HCT116 (cell line): Measurements from ENCODE around the gene ARHGAP42. TPM values are rescaled to one million over a fixed set of nuclear protein-coding genes. Genes with fewer than 3 reads are reported as not detected.

Experiments
- ATAC-seq: fragments of 200-7000 bp; cut with Tn5 transposase; 2 replicates; pipeline ENCODE4 v1.9.1; 2020; ENCODE audit warnings: mild to moderate bottlenecking, moderate library complexity
- BruUV-seq: library from RNA; stranded (reverse); fragments of 400-500 nt; replicated peaks from 2 replicates; lab custom pipeline; 2021; lab: Mats Ljungman, UMichigan
- CTCF ChIA-PET: fragments of 300-600 bp; sonication (Branson Sonifier 250); formaldehyde crosslinking; loops from one replicate; lab custom pipeline; 2021; ENCODE audit warnings: antibody characterized with exemption; lab: Charles Lee
- POLR2A ChIA-PET: fragments of 300-600, 350-600 bp; sonication (Branson Sonifier 250); formaldehyde crosslinking; loops from one replicate; lab custom pipeline; 2021; ENCODE audit warnings: antibody characterized with exemption; lab: Charles Lee
- RAD21 ChIA-PET, 2 experiments: fragments of 300-600 bp; sonication (Branson Sonifier 250); formaldehyde crosslinking; loops; one replicate each; lab custom pipeline; 2023; ENCODE audit warnings: low total read pairs in 2 of 2; ENCODE audit not compliant: uncharacterized antibody in 2 of 2, unreplicated experiment in 2 of 2, low non-redundant PET in 1 of 2; lab: Charles Lee
- DNase-seq: peaks from one replicate; pipeline ENCODE4 v3.0.0-alpha.2; 2010; ENCODE audit warnings: low read depth, low spot score
- H2AFZ ChIP-seq: fragments of 200-600 bp; shearing (Covaris generic), sonication (generic); 2 replicates; pipeline ENCODE4 v1.6.1; 2017; ENCODE audit warnings: low read depth, mixed run types, mixed read lengths, antibody characterized with exemption, low read length; ENCODE audit not compliant: poor library complexity, severe bottlenecking
- H3K27ac ChIP-seq: 2 replicates; pipeline ENCODE4 v1.5.1; 2012; ENCODE audit warnings: low read depth, low read length
- H3K27me3 ChIP-seq: fragments of 200-600 bp; sonication (generic); 2 replicates; pipeline ENCODE4 v1.6.1; 2016; ENCODE audit warnings: mixed run types, low read length, mixed read lengths; ENCODE audit not compliant: insufficient read depth
- H3K36me3 ChIP-seq, 2 experiments: fragments of 200-500 bp in 1 of 2; fragments of 200-600 bp in 1 of 2; sonication (Bioruptor generic) in 1 of 2; sonication (generic) in 1 of 2; 2 replicates each; pipeline versions ENCODE4 v1.5.1 to v1.6.1; 2014 to 2016; ENCODE audit warnings: low read length in 2 of 2, inconsistent platforms in 1 of 2, mixed read lengths in 1 of 2, mixed run types in 1 of 2; ENCODE audit not compliant: insufficient read depth in 2 of 2, control insufficient read depth in 1 of 2
- H3K4me1 ChIP-seq, 2 experiments: fragments of 200-600 bp in 1 of 2; sonication (generic) in 1 of 2; 2 replicates each; pipeline versions ENCODE4 v1.5.1 to v1.6.1; 2012 to 2017; ENCODE audit warnings: low read length in 2 of 2, inconsistent platforms in 1 of 2, mild to moderate bottlenecking in 1 of 2, mixed read lengths in 1 of 2, mixed run types in 1 of 2, moderate library complexity in 1 of 2; ENCODE audit not compliant: insufficient read depth in 2 of 2, control insufficient read depth in 1 of 2
- H3K4me2 ChIP-seq: fragments of 200-600 bp; sonication (generic); 2 replicates; pipeline ENCODE4 v1.6.1; 2017; ENCODE audit warnings: mixed run types, low read length, mixed read lengths
- H3K4me3 ChIP-seq, 2 experiments: fragments of 200-600 bp in 1 of 2; sonication (generic) in 1 of 2; replicated peaks in 1 of 2; 2 replicates each; pipeline ENCODE4 v1.5.1; 2011 to 2016; ENCODE audit warnings: low read length in 2 of 2, control low read depth in 1 of 2, low read depth in 1 of 2, mild to moderate bottlenecking in 1 of 2, mixed read lengths in 1 of 2, mixed run types in 1 of 2
- H3K79me2 ChIP-seq: fragments of 200-600 bp; sonication (generic); 2 replicates; pipeline ENCODE4 v1.6.1; 2017; ENCODE audit warnings: mild to moderate bottlenecking, mixed run types, low read length, moderate library complexity, mixed read lengths; ENCODE audit not compliant: insufficient read depth
- H3K9ac ChIP-seq: fragments of 200-600 bp; sonication (generic); 2 replicates; pipeline ENCODE4 v1.6.1; 2016; ENCODE audit warnings: low read length, mixed read lengths
- H3K9me2 ChIP-seq: fragments of 200-600 bp; sonication (generic), shearing (Covaris generic); 2 replicates; pipeline ENCODE4 v1.6.1; 2017; ENCODE audit warnings: mixed run types, mild to moderate bottlenecking, moderate library complexity; ENCODE audit not compliant: insufficient read depth
- H3K9me3 ChIP-seq, 2 experiments: fragments of 200-500 bp in 1 of 2; fragments of 200-600 bp in 1 of 2; sonication (Bioruptor generic) in 1 of 2; sonication (generic) in 1 of 2; 2 replicates each; pipeline ENCODE4 v1.6.1; 2014 to 2017; ENCODE audit warnings: low read length in 2 of 2, mixed read lengths in 2 of 2, inconsistent platforms in 1 of 2, low read depth in 1 of 2, mild to moderate bottlenecking in 1 of 2, mixed run types in 1 of 2, moderate library complexity in 1 of 2; ENCODE audit not compliant: control insufficient read depth in 1 of 2, insufficient read depth in 1 of 2
- H4K20me1 ChIP-seq: fragments of 200-600 bp; sonication (generic), shearing (Covaris generic); 2 replicates; pipeline ENCODE4 v1.6.1; 2017; ENCODE audit warnings: mixed run types, mild to moderate bottlenecking, moderate library complexity; ENCODE audit not compliant: insufficient read depth
- CBX3 ChIP-seq: IDR thresholded peaks from 2 replicates; pipeline ENCODE4 v1.6.1; 2012; ENCODE audit warnings: low read depth
- FOSL1 ChIP-seq: IDR thresholded peaks from 2 replicates; pipeline ENCODE4 v1.6.1; 2012; ENCODE audit warnings: low read depth
- JUND ChIP-seq: IDR thresholded peaks from 2 replicates; pipeline ENCODE4 v1.6.1; 2012
- POLR2AphosphoS5 ChIP-seq: IDR thresholded peaks from 2 replicates; pipeline ENCODE4 v1.6.1; 2011; ENCODE audit warnings: mild to moderate bottlenecking, low read depth, low read length, moderate library complexity
- SIN3A ChIP-seq: IDR thresholded peaks from 2 replicates; pipeline ENCODE4 v1.6.1; 2012; ENCODE audit warnings: low read depth
- SRF ChIP-seq: IDR thresholded peaks from 2 replicates; pipeline ENCODE4 v1.6.1; 2012; ENCODE audit warnings: low read depth
- TCF7L2 ChIP-seq: IDR thresholded peaks from 2 replicates; pipeline ENCODE4 v1.7.0; 2011; ENCODE audit warnings: borderline replicate concordance, inconsistent platforms; ENCODE audit not compliant: insufficient read depth, insufficient read length; ENCODE audit errors: extremely low read depth
- YY1 ChIP-seq: IDR thresholded peaks from 2 replicates; pipeline ENCODE4 v1.6.1; 2011; ENCODE audit warnings: low read length, low read depth, moderate library complexity, mild to moderate bottlenecking; ENCODE audit not compliant: insufficient replicate concordance; ENCODE audit errors: extremely low read depth
- intact Hi-C: fragments of 100-400 bp; cut with micrococcal nuclease; formaldehyde crosslinking; loops from 2 replicates; pipeline ENCODE4 v1.10.0; 2022
- total RNA-seq: library from RNA; stranded (reverse); gene quantifications from one replicate; pipeline ENCODE4 v1.2.1, GENCODE V29; 2021; ENCODE audit not compliant: unreplicated experiment
- TF ChIP-seq, protein P1 (sequence below): IDR thresholded peaks from 2 replicates; pipeline ENCODE4 v1.6.1; 2012; ENCODE audit warnings: low read depth
- TF ChIP-seq, protein P2 (sequence below): IDR thresholded peaks from 2 replicates; pipeline ENCODE4 v1.6.1; 2011; ENCODE audit warnings: mild to moderate bottlenecking, low read length, moderate library complexity; ENCODE audit not compliant: insufficient replicate concordance; ENCODE audit errors: extremely low read depth
- TF ChIP-seq, protein P3 (sequence below): IDR thresholded peaks from 2 replicates; pipeline ENCODE4 v1.6.1; 2012

Gene ARHGAP42
- total RNA-seq, 1 experiment from 2014 or later: 12.3 TPM

DNA sequence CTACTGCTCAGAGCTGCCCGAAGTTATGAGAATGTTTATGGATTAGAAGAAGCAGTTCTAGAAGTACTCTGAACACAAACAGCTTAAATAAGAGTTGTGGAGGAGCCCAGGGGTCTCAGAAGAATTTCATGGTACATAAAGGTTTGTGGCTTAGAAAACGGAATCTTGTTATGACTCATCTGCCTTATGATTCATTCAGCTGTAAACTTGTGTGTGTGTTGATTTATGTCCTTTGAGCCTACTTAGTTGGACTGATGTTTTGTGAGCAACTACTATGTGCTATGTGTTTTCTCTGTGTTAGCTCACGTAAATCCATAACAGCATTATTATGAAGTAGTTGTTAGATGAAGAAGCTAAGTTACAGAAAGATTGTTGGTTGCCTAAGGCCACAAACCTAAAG is 238.8 kb downstream of the ARHGAP42 start:
- Histone ChIP-seq H3K9ac (no peak overlapping the region), H3K9me2 (no peaks in the 10 kb centered on the region), H3K36me3 (no peaks in the 10 kb centered on the region), H2AFZ (no peak overlapping the region), H3K4me1 (peaks cover 4 to 33% of the 10 kb centered on the region in 2 experiments; a peak in 3 of 4 replicates), H3K27ac (no peak overlapping the region), H3K4me2 (peak overlapping the region; percentile 31), H3K27me3 (no peaks in the 10 kb centered on the region), H3K79me2 (no peaks in the 10 kb centered on the region)
- ATAC-seq: peak; percentile 76
- peak; percentile 57 for DNase-seq
- CTCF ChIA-PET: interaction anchor here (1.1 to 5.6 kb wide), 2 partner anchors 296 to 349 kb away, joined by 4 to 28 read pairs; no protein-coding TSS in a partner anchor
- intact Hi-C loops: no loop called here
- TF ChIP-seq FOSL1: peak; percentile 89
- TF ChIP-seq, protein P1, sequence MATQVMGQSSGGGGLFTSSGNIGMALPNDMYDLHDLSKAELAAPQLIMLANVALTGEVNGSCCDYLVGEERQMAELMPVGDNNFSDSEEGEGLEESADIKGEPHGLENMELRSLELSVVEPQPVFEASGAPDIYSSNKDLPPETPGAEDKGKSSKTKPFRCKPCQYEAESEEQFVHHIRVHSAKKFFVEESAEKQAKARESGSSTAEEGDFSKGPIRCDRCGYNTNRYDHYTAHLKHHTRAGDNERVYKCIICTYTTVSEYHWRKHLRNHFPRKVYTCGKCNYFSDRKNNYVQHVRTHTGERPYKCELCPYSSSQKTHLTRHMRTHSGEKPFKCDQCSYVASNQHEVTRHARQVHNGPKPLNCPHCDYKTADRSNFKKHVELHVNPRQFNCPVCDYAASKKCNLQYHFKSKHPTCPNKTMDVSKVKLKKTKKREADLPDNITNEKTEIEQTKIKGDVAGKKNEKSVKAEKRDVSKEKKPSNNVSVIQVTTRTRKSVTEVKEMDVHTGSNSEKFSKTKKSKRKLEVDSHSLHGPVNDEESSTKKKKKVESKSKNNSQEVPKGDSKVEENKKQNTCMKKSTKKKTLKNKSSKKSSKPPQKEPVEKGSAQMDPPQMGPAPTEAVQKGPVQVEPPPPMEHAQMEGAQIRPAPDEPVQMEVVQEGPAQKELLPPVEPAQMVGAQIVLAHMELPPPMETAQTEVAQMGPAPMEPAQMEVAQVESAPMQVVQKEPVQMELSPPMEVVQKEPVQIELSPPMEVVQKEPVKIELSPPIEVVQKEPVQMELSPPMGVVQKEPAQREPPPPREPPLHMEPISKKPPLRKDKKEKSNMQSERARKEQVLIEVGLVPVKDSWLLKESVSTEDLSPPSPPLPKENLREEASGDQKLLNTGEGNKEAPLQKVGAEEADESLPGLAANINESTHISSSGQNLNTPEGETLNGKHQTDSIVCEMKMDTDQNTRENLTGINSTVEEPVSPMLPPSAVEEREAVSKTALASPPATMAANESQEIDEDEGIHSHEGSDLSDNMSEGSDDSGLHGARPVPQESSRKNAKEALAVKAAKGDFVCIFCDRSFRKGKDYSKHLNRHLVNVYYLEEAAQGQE: no peak
- TF ChIP-seq, protein P2, sequence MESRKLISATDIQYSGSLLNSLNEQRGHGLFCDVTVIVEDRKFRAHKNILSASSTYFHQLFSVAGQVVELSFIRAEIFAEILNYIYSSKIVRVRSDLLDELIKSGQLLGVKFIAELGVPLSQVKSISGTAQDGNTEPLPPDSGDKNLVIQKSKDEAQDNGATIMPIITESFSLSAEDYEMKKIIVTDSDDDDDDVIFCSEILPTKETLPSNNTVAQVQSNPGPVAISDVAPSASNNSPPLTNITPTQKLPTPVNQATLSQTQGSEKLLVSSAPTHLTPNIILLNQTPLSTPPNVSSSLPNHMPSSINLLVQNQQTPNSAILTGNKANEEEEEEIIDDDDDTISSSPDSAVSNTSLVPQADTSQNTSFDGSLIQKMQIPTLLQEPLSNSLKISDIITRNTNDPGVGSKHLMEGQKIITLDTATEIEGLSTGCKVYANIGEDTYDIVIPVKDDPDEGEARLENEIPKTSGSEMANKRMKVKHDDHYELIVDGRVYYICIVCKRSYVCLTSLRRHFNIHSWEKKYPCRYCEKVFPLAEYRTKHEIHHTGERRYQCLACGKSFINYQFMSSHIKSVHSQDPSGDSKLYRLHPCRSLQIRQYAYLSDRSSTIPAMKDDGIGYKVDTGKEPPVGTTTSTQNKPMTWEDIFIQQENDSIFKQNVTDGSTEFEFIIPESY: no peak
- TF ChIP-seq SIN3A: no peak
- TF ChIP-seq TCF7L2: no peak
- TF ChIP-seq SRF: peak; percentile 17; the same call in 1 of the 2 replicates
- no peak for TF ChIP-seq YY1
- peak; percentile 82 for TF ChIP-seq JUND
- TF ChIP-seq POLR2AphosphoS5: no peak
- TF ChIP-seq, protein P3, sequence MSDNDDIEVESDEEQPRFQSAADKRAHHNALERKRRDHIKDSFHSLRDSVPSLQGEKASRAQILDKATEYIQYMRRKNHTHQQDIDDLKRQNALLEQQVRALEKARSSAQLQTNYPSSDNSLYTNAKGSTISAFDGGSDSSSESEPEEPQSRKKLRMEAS: 0 out of 2 replicates have a peak, but pooled peaks have one; percentile 27
- TF ChIP-seq CBX3: peak; percentile 68; the same call in 1 of the 2 replicates
- TF ChIP-seq, all 23 proteins: peak for 5
- no TSS peak for BruUV-seq
- H3K4me3 ChIP-seq: no peak overlapping the region
- no peaks in the 10 kb centered on the region for H3K9me3 ChIP-seq
- H4K20me1 ChIP-seq: no peaks in the 10 kb centered on the region
- ChIA-PET RAD21 (no interaction called here), POLR2A (no interaction called here)
